HG02840 (cell line): ENCODE results near the gene THAP4.

ENCODE experiments used
- ATAC-seq: cut with Tn5 transposase; IDR thresholded peaks from one replicate; pipeline ENCODE4 v1.9.1; 2021; ENCODE audit warnings: mild to moderate bottlenecking, moderate library complexity, moderate number of reproducible peaks; ENCODE audit not compliant: unreplicated experiment, low FRiP score

Gene THAP4

DNA sequence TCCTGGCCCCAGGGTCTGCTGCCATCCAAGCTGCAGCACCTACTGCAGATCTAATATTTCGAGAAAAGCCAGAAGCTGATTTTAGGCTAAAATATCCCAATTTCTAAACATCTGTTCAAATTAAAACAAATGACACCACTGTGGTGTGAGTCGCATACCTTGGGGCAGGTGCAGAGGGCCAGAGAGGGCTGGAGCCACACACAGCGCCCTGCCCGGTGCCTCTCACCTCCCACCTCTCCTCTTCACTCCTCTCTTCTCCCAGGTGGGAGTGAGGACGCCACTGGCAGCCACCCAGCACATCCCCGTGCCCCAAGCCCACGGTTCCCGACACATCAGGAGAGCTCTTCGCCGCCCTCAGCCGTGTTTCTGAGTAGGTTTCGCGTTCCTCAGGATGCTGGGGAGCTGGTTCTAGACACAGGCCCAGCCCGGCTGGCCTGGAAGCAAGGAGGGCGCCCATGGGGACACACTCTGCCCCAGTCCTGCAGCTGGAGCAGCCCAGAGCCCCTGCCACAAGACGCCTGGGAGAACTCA is 21.4 kb downstream of the THAP4 start:
- ATAC-seq: no peak

DNA sequence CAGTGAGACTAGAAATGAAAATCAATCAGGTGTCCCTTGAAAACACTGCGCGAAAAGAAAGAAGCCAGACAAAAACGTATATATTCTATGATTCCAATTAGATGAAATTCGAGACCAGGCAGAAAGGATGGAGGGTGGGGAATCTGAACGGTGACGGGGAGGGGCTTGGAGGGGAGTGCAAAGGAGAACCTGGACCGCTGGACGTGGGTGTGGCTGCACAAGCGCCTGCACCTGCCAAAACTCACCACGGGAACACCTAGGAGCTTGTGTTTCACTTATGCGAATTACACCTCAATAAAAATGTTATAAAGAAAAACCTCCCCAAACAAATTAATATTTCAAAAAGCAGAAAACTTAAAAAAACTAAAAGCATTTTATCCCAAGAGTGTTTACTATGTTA is 21.9 kb downstream of the THAP4 start:
- ATAC-seq: no peak

DNA sequence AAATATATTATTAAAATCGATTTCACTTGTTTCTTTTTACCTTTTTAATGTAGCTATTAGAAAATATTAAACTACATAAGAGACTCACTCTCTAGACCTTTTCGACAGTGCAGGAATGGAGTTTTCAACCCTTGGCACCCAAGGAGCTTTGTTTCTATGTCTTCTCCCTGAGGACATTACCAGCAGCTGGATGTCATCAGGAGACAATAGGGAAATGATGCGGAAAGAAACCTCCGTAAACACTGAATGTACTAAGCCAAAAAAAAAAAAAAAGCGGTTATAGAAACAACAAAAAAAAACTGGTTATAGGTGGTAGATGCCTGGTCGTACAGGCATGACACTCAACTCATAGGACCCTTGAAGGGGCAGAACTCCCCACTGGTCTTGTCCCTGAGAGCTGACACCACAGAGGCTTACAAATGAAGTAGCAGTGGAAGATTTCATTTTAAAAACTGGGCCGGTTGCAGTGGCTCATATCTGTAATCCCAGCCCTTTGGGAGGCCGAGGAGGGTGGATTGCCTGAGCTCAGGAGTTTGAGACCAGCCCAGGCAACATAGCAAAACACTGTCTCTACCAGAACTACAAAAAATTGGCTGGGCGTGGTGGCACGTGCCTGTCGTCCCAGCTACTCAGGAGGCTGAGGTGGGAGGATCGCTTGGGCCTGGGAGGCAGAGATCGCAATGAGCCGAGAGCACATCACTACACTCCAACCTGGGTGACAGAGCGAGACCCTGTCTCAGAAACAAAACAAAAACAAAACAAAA is 23.8 kb downstream of the THAP4 start:
- no peak for ATAC-seq

GRCh38 chr2:241612156-241613016 is 24.6 kb downstream of the THAP4 start:
- ATAC-seq: no peak

DNA sequence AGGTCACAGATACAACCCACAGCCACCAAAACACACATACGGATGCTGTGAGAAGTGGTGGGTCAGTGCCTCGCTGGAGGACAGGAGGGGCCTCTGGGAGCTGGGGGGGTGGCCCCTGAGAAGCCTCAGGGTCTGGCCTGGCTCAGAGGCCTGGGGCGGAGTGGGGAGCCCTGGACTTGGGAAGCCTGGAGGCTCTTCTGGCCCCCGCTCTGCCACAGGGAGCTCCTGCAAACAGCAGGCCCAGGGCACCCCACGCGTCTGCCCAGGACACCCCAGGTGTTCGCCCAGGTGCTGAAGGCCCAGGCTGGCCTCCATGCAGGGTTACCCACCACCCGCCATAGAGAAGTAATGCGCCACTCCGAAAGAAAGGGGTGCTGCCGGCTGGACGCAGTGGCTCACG is 25.9 kb downstream of the THAP4 start:
- ATAC-seq: no peak

- peak; percentile 82 for ATAC-seq
These were observed 26.8 kb downstream of the THAP4 start for GRCh38 chr2:241609859-241610793.

DNA sequence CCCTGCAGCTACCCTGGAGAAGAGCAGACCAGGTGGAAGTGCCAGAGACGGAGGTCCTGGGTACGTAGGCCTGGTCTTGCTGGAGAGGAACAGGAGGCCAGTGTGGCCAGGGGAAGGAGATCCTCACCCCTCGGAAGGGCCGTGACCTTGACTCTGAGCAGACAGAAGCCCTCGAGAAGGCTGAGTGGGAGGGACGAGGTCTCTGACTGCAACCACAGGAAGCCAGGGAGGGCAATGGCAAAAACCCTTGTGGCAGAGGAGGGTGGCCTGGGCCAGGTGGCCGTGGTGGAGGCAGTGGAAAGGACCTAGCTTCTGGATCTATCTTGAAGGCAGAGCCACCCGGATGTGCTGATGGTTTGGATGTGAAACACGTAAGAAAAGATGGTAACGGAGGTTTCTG is 28.1 kb downstream of the THAP4 start:
- no peak for ATAC-seq

DNA sequence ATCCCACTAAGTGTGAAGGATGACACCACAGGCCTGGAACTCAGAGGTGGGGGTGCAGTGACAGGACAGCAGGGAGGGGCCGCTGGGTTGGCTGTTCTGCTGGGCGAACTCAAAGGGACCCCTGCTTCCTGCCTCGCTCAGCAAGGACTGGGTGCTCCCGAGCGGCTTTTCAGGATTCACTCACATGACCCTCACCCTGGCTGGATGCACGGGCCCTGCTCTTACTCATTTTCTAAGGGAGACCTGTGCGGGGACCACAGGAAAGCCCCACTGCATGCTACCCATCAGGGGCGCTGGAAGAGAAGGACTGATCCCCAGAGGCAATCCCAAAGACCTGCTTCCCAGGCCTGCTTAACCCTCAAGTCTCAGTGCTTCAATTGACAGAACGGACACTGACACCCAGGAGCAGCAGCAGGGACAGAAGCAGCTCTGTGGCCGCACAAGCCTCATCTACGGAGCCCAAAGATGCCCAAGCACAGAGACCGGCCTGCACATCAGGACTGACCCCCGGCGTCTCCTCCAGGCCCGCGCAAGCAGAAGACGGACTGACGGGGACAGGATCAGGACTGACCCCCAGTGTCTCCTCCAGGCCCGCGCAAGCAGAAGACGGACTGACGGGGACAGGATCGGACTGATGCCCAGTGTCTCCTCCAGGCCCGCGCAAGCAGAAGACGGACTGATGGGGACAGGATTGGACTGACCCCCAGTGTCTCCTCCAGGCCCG is 29.6 kb downstream of the THAP4 start:
- ATAC-seq: no peak

DNA sequence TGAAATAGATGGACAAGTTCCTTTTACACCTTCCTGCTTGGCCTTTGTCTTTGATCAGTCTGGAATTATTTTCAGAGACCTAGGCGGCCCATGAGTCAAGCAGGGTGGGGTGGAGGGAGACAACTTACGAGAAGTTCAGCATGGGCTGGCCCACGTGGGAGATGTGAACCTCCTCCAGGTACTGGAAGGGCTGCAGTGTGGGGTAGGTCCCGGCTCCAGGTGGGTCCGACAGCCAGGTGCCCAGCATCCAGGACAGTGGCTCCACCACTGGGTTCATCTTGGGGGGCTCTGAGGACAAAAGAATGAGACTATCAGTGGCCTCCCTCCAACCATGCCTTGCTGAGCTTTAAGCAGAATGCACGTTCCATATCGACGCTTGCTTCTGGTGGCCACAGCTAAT is 30.8 kb downstream of the THAP4 start:
- ATAC-seq: no peak

GRCh38 chr2:241603686-241604085 is 33.3 kb downstream of the THAP4 start:
- ATAC-seq: no peak

GRCh38 chr2:241602720-241603119 is 34.2 kb downstream of the THAP4 start:
- no peak for ATAC-seq

DNA sequence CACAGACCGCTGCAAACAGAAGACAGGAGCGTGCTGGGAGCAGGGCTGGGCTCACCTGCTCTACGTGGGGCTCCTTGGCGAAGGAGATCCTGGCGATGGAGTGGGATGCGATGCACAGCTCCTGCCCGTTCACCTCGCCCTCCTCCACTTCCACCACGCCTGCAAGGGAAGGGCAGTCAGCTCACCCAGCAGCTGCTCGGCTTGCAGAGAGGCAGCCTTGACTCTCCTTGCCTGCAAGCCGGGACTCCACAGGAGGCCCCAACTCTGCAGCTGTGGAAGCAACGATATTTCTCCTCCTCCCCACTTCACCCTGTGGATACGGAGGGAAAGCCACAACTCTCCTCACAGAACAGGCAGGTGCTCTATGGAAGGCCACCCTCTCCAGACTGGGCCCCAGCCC is 35.1 kb downstream of the THAP4 start:
- ATAC-seq: no peak

- ATAC-seq: no peak
These were observed 37.3 kb downstream of the THAP4 start for GRCh38 chr2:241599615-241600014.

DNA sequence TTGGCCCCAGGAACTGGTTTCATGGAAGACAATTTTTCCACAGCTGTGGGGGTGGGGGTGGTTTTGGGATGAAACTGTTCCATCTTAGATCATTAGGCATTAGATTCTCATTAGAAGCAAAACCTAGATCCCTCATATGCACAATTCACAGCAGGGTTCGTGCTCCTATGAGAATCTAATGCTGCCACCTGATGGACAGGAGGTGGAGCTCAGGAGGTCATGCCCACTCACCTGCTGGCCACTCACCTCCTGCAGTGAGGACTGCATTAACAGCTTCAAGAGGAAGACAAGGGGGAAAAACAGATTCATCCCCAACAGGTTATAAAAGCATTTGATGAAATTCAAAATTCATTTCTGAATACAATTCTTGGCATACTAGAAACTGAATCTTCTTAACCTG is 38.5 kb downstream of the THAP4 start:
- no peak for ATAC-seq

- no peak for ATAC-seq
These were observed 38.9 kb downstream of the THAP4 start for GRCh38 chr2:241598061-241598460.

DNA sequence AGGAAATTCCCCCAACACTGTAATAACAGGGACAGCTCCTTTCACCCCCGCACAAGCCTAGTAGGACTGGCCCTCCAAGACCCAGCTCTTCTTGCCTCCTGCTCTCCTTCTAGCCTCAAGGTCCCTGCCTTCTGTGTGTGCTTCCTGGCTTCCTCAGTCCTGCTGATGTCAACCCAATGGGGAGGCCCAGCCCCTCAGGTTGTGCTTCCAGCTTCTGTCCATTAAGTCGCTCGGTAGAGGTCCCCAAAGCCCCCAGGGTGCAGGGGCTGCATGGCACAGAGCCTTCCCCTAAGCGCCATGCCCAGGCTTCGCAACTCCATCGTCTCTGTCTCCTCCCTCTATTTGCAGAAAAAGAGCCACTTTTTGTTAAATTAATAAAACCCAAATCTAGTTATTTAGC is 39.4 kb downstream of the THAP4 start:
- no peak for ATAC-seq

- ATAC-seq: no peak
These were observed 41.3 kb downstream of the THAP4 start for GRCh38 chr2:241595600-241596140.

- no peak for ATAC-seq
These were observed 43.7 kb downstream of the THAP4 start for GRCh38 chr2:241593271-241593670.

DNA sequence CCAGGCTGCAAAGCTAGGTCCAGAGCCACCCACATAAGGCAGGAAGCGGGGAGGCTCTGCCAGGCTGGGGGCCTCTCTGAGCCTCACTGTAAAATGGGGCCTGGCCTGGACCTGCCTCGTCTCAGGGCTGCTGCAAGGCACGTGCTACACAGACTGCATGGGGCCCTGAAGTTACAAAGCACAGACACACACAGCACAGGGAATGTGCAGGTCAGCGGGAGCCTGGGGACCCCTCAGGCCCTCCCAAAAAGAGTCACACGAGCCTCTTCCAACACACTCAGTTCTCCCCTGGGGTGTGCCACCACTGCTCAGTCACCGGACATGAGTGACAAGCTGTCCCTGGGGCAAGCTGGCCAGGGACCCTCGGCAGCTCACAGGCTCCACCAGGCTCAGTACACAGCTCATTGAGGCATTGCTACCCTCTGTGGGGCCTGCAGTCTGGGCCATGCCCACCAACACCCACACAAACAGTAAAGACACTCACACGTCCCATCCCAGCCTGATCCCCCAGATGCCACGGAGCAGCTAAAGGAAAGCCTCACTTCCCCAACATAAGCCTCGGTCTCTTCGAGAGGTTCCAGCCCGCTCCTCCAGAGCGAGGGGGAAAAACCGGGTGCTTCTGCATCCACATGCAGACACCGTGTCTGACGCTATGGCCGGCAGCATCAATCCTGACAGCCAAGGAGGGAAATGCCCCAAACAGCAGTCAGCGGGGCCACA is 44.7 kb downstream of the THAP4 start:
- ATAC-seq: no peak
